HCT116 (cell line): ENCODE measurements around the gene KCNJ10. TPM values are rescaled to one million over a fixed set of nuclear protein-coding genes. Genes with fewer than 3 reads are reported as not detected.

ENCODE experiments used
- ATAC-seq: fragments of 200-7000 bp; cut with Tn5 transposase; 2 replicates; pipeline ENCODE4 v1.9.1; 2020; ENCODE audit warnings: mild to moderate bottlenecking, moderate library complexity
- BruUV-seq: library from RNA; stranded (reverse); fragments of 400-500 nt; replicated peaks from 2 replicates; lab custom pipeline; 2021; lab: Mats Ljungman, UMichigan
- CTCF ChIA-PET: fragments of 300-600 bp; sonication (Branson Sonifier 250); formaldehyde crosslinking; loops from one replicate; lab custom pipeline; 2021; ENCODE audit warnings: antibody characterized with exemption; lab: Charles Lee
- POLR2A ChIA-PET: fragments of 300-600, 350-600 bp; sonication (Branson Sonifier 250); formaldehyde crosslinking; loops from one replicate; lab custom pipeline; 2021; ENCODE audit warnings: antibody characterized with exemption; lab: Charles Lee
- RAD21 ChIA-PET, 2 experiments: fragments of 300-600 bp; sonication (Branson Sonifier 250); formaldehyde crosslinking; loops; one replicate each; lab custom pipeline; 2023; ENCODE audit warnings: low total read pairs in 2 of 2; ENCODE audit not compliant: uncharacterized antibody in 2 of 2, unreplicated experiment in 2 of 2, low non-redundant PET in 1 of 2; lab: Charles Lee
- DNase-seq: peaks from one replicate; pipeline ENCODE4 v3.0.0-alpha.2; 2010; ENCODE audit warnings: low read depth, low spot score
- H2AFZ ChIP-seq: fragments of 200-600 bp; shearing (Covaris generic), sonication (generic); 2 replicates; pipeline ENCODE4 v1.6.1; 2017; ENCODE audit warnings: low read depth, mixed run types, mixed read lengths, antibody characterized with exemption, low read length; ENCODE audit not compliant: poor library complexity, severe bottlenecking
- H3K27ac ChIP-seq: 2 replicates; pipeline ENCODE4 v1.5.1; 2012; ENCODE audit warnings: low read depth, low read length
- H3K27me3 ChIP-seq: fragments of 200-600 bp; sonication (generic); 2 replicates; pipeline ENCODE4 v1.6.1; 2016; ENCODE audit warnings: mixed run types, low read length, mixed read lengths; ENCODE audit not compliant: insufficient read depth
- H3K36me3 ChIP-seq, 2 experiments: fragments of 200-500 bp in 1 of 2; fragments of 200-600 bp in 1 of 2; sonication (Bioruptor generic) in 1 of 2; sonication (generic) in 1 of 2; 2 replicates each; pipeline versions ENCODE4 v1.5.1 to v1.6.1; 2014 to 2016; ENCODE audit warnings: low read length in 2 of 2, inconsistent platforms in 1 of 2, mixed read lengths in 1 of 2, mixed run types in 1 of 2; ENCODE audit not compliant: insufficient read depth in 2 of 2, control insufficient read depth in 1 of 2
- H3K4me1 ChIP-seq, 2 experiments: fragments of 200-600 bp in 1 of 2; sonication (generic) in 1 of 2; 2 replicates each; pipeline versions ENCODE4 v1.5.1 to v1.6.1; 2012 to 2017; ENCODE audit warnings: low read length in 2 of 2, inconsistent platforms in 1 of 2, mild to moderate bottlenecking in 1 of 2, mixed read lengths in 1 of 2, mixed run types in 1 of 2, moderate library complexity in 1 of 2; ENCODE audit not compliant: insufficient read depth in 2 of 2, control insufficient read depth in 1 of 2
- H3K4me2 ChIP-seq: fragments of 200-600 bp; sonication (generic); 2 replicates; pipeline ENCODE4 v1.6.1; 2017; ENCODE audit warnings: mixed run types, low read length, mixed read lengths
- H3K4me3 ChIP-seq, 2 experiments: fragments of 200-600 bp in 1 of 2; sonication (generic) in 1 of 2; replicated peaks in 1 of 2; 2 replicates each; pipeline ENCODE4 v1.5.1; 2011 to 2016; ENCODE audit warnings: low read length in 2 of 2, control low read depth in 1 of 2, low read depth in 1 of 2, mild to moderate bottlenecking in 1 of 2, mixed read lengths in 1 of 2, mixed run types in 1 of 2
- H3K79me2 ChIP-seq: fragments of 200-600 bp; sonication (generic); 2 replicates; pipeline ENCODE4 v1.6.1; 2017; ENCODE audit warnings: mild to moderate bottlenecking, mixed run types, low read length, moderate library complexity, mixed read lengths; ENCODE audit not compliant: insufficient read depth
- H3K9ac ChIP-seq: fragments of 200-600 bp; sonication (generic); 2 replicates; pipeline ENCODE4 v1.6.1; 2016; ENCODE audit warnings: low read length, mixed read lengths
- H3K9me2 ChIP-seq: fragments of 200-600 bp; sonication (generic), shearing (Covaris generic); 2 replicates; pipeline ENCODE4 v1.6.1; 2017; ENCODE audit warnings: mixed run types, mild to moderate bottlenecking, moderate library complexity; ENCODE audit not compliant: insufficient read depth
- H3K9me3 ChIP-seq, 2 experiments: fragments of 200-500 bp in 1 of 2; fragments of 200-600 bp in 1 of 2; sonication (Bioruptor generic) in 1 of 2; sonication (generic) in 1 of 2; 2 replicates each; pipeline ENCODE4 v1.6.1; 2014 to 2017; ENCODE audit warnings: low read length in 2 of 2, mixed read lengths in 2 of 2, inconsistent platforms in 1 of 2, low read depth in 1 of 2, mild to moderate bottlenecking in 1 of 2, mixed run types in 1 of 2, moderate library complexity in 1 of 2; ENCODE audit not compliant: control insufficient read depth in 1 of 2, insufficient read depth in 1 of 2
- H4K20me1 ChIP-seq: fragments of 200-600 bp; sonication (generic), shearing (Covaris generic); 2 replicates; pipeline ENCODE4 v1.6.1; 2017; ENCODE audit warnings: mixed run types, mild to moderate bottlenecking, moderate library complexity; ENCODE audit not compliant: insufficient read depth
- CBX3 ChIP-seq: IDR thresholded peaks from 2 replicates; pipeline ENCODE4 v1.6.1; 2012; ENCODE audit warnings: low read depth
- CEBPB ChIP-seq: IDR thresholded peaks from 2 replicates; pipeline ENCODE4 v1.6.1; 2012; ENCODE audit warnings: low read depth
- EGR1 ChIP-seq: IDR thresholded peaks from 2 replicates; pipeline ENCODE4 v1.6.1; 2012; ENCODE audit warnings: low read depth
- FOSL1 ChIP-seq: IDR thresholded peaks from 2 replicates; pipeline ENCODE4 v1.6.1; 2012; ENCODE audit warnings: low read depth
- POLR2A ChIP-seq: IDR thresholded peaks from 2 replicates; pipeline ENCODE4 v1.7.0; 2011; ENCODE audit warnings: borderline replicate concordance; ENCODE audit not compliant: insufficient read depth, insufficient read length; ENCODE audit errors: extremely low read depth
- SIN3A ChIP-seq: IDR thresholded peaks from 2 replicates; pipeline ENCODE4 v1.6.1; 2012; ENCODE audit warnings: low read depth
- TCF7L2 ChIP-seq: IDR thresholded peaks from 2 replicates; pipeline ENCODE4 v1.7.0; 2011; ENCODE audit warnings: borderline replicate concordance, inconsistent platforms; ENCODE audit not compliant: insufficient read depth, insufficient read length; ENCODE audit errors: extremely low read depth
- YY1 ChIP-seq: IDR thresholded peaks from 2 replicates; pipeline ENCODE4 v1.6.1; 2011; ENCODE audit warnings: low read length, low read depth, moderate library complexity, mild to moderate bottlenecking; ENCODE audit not compliant: insufficient replicate concordance; ENCODE audit errors: extremely low read depth
- ZNF274 ChIP-seq: fragments of 200-500 bp; sonication (Bioruptor generic); IDR thresholded peaks from 2 replicates; pipeline ENCODE4 v1.6.1; 2014; ENCODE audit warnings: mild to moderate bottlenecking, low read depth, low read length, inconsistent platforms
- intact Hi-C: fragments of 100-400 bp; cut with micrococcal nuclease; formaldehyde crosslinking; loops from 2 replicates; pipeline ENCODE4 v1.10.0; 2022
- total RNA-seq: library from RNA; stranded (reverse); gene quantifications from one replicate; pipeline ENCODE4 v1.2.1, GENCODE V29; 2021; ENCODE audit not compliant: unreplicated experiment
- TF ChIP-seq, protein P1 (sequence below): IDR thresholded peaks from 2 replicates; pipeline ENCODE4 v1.6.1; 2012; ENCODE audit warnings: low read depth
- TF ChIP-seq, protein P2 (sequence below): IDR thresholded peaks from 2 replicates; pipeline ENCODE4 v1.6.1; 2012
- TF ChIP-seq, protein P3 (sequence below): IDR thresholded peaks from 2 replicates; pipeline ENCODE4 v1.6.1; 2012

Gene KCNJ10
- total RNA-seq, 1 experiment from 2014 or later: 0.57 TPM

DNA sequence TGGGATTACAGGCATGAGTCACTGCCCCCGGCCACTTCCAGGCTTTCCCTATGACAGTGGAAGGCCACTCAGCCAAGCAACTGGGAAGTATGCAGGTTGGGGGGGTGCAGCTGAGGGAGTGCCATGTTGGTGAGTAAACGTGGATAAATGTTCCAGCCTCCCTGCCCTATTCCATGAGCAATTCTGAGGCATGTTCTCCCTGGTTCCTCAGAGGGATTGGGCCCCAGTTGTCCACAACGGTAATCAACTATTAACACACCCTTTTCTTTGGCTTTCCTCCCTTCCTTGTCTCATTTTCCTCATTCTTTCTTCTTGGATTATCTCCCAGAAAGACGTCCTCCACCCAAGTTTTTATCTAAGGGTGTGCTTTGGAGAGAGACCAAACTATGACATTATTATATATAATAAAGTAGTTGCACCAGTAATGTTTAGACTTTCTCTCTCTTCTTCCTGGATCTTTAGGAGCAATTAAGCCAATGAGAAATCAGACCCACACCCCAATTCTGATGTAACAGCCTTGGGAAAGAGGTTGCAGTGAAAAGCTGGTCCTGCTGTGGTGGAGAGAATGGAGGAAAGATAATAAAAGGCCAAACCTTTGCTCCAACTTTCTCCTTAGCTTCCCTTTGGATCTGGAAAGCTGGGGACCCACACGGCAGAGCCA lies 109.1 kb downstream of the KCNJ10 start:
- DNase-seq (no peak), ATAC-seq (peak; percentile 37; the same call in 1 of the 2 replicates)
- intact Hi-C loops: no loop called here
- Histone ChIP-seq H3K9me3 (no peaks in the 10 kb centered on the region), H3K9me2 (no peaks in the 10 kb centered on the region), H3K27ac (no peak overlapping the region), H4K20me1 (no peaks in the 10 kb centered on the region), H3K4me1 (peaks cover 6 to 24% of the 10 kb centered on the region in 2 experiments; a peak in 3 of 4 replicates), H3K27me3 (no peaks in the 10 kb centered on the region; the same call in 1 of the 2 replicates), H3K36me3 (no peaks in the 10 kb centered on the region), H3K79me2 (no peaks in the 10 kb centered on the region), H3K4me3 (no peak overlapping the region), H3K4me2 (peak overlapping the region; percentile 33), H2AFZ (peak overlapping the region; percentile 46), H3K9ac (no peak overlapping the region)
- BruUV-seq: no TSS peak
- ChIA-PET CTCF (interaction anchor here (1.8 kb wide), 1 partner anchor 47 kb away, joined by 5 read pairs; no protein-coding TSS in a partner anchor), POLR2A (no interaction called here), RAD21 (no interaction called here)
- TF ChIP-seq CBX3 (0 out of 2 replicates have a peak, but pooled peaks have one; percentile 14), FOSL1 (0 out of 2 replicates have a peak, but pooled peaks have one; percentile 4), TCF7L2 (no peak), POLR2A (no peak), YY1 (no peak), CEBPB (no peak), ZNF274 (no peak), EGR1 (no peak), SIN3A (no peak)
- TF ChIP-seq, protein P1, sequence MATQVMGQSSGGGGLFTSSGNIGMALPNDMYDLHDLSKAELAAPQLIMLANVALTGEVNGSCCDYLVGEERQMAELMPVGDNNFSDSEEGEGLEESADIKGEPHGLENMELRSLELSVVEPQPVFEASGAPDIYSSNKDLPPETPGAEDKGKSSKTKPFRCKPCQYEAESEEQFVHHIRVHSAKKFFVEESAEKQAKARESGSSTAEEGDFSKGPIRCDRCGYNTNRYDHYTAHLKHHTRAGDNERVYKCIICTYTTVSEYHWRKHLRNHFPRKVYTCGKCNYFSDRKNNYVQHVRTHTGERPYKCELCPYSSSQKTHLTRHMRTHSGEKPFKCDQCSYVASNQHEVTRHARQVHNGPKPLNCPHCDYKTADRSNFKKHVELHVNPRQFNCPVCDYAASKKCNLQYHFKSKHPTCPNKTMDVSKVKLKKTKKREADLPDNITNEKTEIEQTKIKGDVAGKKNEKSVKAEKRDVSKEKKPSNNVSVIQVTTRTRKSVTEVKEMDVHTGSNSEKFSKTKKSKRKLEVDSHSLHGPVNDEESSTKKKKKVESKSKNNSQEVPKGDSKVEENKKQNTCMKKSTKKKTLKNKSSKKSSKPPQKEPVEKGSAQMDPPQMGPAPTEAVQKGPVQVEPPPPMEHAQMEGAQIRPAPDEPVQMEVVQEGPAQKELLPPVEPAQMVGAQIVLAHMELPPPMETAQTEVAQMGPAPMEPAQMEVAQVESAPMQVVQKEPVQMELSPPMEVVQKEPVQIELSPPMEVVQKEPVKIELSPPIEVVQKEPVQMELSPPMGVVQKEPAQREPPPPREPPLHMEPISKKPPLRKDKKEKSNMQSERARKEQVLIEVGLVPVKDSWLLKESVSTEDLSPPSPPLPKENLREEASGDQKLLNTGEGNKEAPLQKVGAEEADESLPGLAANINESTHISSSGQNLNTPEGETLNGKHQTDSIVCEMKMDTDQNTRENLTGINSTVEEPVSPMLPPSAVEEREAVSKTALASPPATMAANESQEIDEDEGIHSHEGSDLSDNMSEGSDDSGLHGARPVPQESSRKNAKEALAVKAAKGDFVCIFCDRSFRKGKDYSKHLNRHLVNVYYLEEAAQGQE: no peak
- TF ChIP-seq, protein P2, sequence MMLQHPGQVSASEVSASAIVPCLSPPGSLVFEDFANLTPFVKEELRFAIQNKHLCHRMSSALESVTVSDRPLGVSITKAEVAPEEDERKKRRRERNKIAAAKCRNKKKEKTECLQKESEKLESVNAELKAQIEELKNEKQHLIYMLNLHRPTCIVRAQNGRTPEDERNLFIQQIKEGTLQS: no peak
- TF ChIP-seq, protein P3, sequence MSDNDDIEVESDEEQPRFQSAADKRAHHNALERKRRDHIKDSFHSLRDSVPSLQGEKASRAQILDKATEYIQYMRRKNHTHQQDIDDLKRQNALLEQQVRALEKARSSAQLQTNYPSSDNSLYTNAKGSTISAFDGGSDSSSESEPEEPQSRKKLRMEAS: no peak
